A549 (cell line): ENCODE results near the gene SMO.

ENCODE experiments used
- HOXA7 ChIP-seq: fragments of 250-450 bp; sonication (Bioruptor Pico); IDR thresholded peaks from 2 replicates; pipeline ENCODE4 v1.5.0; 2020; ENCODE audit warnings: mild to moderate bottlenecking, moderate library complexity
- POLR2A ChIP-seq: IDR thresholded peaks from 2 replicates; pipeline ENCODE4 v1.6.1; 2012; ENCODE audit warnings: mild to moderate bottlenecking, low read length
- TF ChIP-seq, protein P1 (sequence below): fragments of 200-600 bp; sonication (generic); IDR thresholded peaks from 2 replicates; pipeline ENCODE4 v1.6.1; 2016; ENCODE audit warnings: antibody characterized with exemption, mild to moderate bottlenecking, moderate library complexity

DNA sequence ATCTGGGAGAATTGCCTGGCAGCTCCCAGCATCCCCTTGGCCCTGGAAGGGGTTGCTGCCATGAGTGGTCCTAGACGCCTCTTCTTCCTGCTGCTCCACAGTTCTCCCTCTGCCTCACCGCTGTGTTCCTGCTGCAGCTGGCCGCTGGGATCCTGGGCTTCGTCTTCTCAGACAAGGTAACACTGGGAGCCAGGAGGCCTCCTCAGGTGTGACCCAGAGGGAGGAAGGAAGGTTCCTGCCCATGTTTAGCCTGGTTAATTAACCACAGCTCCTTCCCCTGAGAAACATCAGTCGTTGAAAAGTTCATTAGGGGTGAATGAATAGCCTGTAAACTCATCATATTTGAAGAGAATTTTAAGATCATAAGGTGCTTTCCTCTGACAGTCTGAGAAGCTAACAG lies 25.7 kb upstream of the SMO start:
- TF ChIP-seq HOXA7 (CRISPR knock-in tag) (no peak), POLR2A (no peak)
- TF ChIP-seq, protein P1, sequence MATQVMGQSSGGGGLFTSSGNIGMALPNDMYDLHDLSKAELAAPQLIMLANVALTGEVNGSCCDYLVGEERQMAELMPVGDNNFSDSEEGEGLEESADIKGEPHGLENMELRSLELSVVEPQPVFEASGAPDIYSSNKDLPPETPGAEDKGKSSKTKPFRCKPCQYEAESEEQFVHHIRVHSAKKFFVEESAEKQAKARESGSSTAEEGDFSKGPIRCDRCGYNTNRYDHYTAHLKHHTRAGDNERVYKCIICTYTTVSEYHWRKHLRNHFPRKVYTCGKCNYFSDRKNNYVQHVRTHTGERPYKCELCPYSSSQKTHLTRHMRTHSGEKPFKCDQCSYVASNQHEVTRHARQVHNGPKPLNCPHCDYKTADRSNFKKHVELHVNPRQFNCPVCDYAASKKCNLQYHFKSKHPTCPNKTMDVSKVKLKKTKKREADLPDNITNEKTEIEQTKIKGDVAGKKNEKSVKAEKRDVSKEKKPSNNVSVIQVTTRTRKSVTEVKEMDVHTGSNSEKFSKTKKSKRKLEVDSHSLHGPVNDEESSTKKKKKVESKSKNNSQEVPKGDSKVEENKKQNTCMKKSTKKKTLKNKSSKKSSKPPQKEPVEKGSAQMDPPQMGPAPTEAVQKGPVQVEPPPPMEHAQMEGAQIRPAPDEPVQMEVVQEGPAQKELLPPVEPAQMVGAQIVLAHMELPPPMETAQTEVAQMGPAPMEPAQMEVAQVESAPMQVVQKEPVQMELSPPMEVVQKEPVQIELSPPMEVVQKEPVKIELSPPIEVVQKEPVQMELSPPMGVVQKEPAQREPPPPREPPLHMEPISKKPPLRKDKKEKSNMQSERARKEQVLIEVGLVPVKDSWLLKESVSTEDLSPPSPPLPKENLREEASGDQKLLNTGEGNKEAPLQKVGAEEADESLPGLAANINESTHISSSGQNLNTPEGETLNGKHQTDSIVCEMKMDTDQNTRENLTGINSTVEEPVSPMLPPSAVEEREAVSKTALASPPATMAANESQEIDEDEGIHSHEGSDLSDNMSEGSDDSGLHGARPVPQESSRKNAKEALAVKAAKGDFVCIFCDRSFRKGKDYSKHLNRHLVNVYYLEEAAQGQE, result no peak
